ENCODE measurements around the gene SETMAR.

DNA sequence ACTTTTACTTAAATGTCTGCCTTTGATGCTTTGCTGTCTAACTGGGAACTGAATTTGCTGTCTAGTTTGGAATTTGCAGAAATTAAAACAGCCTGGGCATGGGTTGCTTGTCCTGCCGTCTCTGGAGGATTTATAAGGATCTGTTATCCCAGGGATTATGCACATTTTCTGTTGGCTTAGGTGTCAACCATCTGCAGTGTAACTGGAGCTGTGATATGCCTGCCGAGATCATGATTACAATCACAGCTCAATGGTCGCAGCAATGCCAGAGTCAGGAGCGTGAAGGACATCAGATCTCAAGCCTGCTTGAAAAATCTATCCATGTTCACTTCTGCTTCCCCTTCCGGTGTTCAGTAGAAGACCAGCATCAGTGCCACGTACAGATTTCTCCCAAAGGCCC is 41.8 kb upstream of the SETMAR start:
- TF ChIP-seq, protein P1, sequence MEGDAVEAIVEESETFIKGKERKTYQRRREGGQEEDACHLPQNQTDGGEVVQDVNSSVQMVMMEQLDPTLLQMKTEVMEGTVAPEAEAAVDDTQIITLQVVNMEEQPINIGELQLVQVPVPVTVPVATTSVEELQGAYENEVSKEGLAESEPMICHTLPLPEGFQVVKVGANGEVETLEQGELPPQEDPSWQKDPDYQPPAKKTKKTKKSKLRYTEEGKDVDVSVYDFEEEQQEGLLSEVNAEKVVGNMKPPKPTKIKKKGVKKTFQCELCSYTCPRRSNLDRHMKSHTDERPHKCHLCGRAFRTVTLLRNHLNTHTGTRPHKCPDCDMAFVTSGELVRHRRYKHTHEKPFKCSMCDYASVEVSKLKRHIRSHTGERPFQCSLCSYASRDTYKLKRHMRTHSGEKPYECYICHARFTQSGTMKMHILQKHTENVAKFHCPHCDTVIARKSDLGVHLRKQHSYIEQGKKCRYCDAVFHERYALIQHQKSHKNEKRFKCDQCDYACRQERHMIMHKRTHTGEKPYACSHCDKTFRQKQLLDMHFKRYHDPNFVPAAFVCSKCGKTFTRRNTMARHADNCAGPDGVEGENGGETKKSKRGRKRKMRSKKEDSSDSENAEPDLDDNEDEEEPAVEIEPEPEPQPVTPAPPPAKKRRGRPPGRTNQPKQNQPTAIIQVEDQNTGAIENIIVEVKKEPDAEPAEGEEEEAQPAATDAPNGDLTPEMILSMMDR (IDR thresholded peaks at IDR 0.05): no peak
- TF ChIP-seq EZH2phosphoT487 (IDR thresholded peaks at IDR 0.05) (no peak), EZH2 (IDR thresholded peaks at IDR 0.05) (no peak)
